Measurements from ENCODE around the gene PMEL. TPM values are rescaled to one million over a fixed set of nuclear protein-coding genes. Genes with fewer than 3 reads are reported as not detected.
A peak's percentile ranks its signal among the peaks of the same experiment; 100 is the strongest.

The PMEL gene
- total and polyA plus RNA-seq, 9 of the 15 experiments (the other 6 are each of a cell fraction or from before 2014, with no cell fraction given), result 0.36 to 2.0 (median 0.98) TPM

DNA sequence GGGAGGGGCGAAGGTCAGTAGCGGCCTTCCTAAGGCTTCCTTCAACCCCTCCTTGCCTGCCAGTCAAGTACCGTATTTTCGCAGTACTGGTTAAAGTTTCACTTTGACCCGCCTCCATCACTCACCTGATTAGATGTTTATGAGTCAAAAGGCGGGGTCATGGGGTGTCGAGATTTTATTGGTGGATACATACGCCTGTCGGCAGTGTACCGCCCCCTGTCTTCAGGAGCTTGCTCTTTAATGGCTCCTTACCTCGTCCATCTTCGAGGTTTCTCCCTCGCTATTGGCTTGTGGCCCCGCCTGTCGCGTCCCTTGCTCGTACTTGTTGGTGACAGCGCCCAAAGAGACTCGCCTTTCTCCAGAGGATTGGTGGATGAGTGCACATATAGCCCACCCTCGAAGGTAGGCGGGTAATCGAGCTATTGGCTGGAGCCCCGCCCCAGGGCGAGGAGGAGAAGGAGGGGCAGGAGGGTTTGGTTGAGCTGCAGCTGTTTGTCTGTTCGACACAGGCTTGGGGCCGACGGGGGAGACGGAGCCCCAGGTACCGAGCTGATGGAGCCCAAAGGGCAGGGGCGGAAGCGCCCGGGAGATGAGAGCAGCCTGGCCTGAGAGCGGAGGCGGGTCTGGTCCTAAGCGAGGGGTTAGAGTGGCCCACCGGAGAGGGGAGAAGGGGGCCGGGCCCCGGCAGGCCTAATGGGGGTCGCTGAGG, 7.9 kb upstream of the PMEL start, which contains the start of gene RAB5B (continued):
- TF ChIP-seq, protein P1, sequence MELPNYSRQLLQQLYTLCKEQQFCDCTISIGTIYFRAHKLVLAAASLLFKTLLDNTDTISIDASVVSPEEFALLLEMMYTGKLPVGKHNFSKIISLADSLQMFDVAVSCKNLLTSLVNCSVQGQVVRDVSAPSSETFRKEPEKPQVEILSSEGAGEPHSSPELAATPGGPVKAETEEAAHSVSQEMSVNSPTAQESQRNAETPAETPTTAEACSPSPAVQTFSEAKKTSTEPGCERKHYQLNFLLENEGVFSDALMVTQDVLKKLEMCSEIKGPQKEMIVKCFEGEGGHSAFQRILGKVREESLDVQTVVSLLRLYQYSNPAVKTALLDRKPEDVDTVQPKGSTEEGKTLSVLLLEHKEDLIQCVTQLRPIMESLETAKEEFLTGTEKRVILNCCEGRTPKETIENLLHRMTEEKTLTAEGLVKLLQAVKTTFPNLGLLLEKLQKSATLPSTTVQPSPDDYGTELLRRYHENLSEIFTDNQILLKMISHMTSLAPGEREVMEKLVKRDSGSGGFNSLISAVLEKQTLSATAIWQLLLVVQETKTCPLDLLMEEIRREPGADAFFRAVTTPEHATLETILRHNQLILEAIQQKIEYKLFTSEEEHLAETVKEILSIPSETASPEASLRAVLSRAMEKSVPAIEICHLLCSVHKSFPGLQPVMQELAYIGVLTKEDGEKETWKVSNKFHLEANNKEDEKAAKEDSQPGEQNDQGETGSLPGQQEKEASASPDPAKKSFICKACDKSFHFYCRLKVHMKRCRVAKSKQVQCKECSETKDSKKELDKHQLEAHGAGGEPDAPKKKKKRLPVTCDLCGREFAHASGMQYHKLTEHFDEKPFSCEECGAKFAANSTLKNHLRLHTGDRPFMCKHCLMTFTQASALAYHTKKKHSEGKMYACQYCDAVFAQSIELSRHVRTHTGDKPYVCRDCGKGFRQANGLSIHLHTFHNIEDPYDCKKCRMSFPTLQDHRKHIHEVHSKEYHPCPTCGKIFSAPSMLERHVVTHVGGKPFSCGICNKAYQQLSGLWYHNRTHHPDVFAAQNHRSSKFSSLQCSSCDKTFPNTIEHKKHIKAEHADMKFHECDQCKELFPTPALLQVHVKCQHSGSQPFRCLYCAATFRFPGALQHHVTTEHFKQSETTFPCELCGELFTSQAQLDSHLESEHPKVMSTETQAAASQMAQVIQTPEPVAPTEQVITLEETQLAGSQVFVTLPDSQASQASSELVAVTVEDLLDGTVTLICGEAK (IDR thresholded peaks at IDR 0.05), result 0 out of 2 replicates have a peak, but pooled peaks have one; percentile 12
- TF ChIP-seq, protein P1 (CRISPR knock-in tag; IDR thresholded peaks at IDR 0.05), result no peak
- peak; percentile 74 for TF ChIP-seq KDM5B (IDR thresholded peaks at IDR 0.05; ENCODE audit: insufficient replicate concordance, low read depth, low read length)
- TF ChIP-seq ETV5 (CRISPR knock-in tag; IDR thresholded peaks at IDR 0.05; ENCODE audit: low read depth), result no peak
- TF ChIP-seq POLR3A (IDR thresholded peaks at IDR 0.05; ENCODE audit: borderline replicate concordance, extremely low read depth, insufficient read depth, insufficient read length), result no peak
- no peak for TF ChIP-seq ESRRB (CRISPR knock-in tag; IDR thresholded peaks at IDR 0.05; ENCODE audit: borderline replicate concordance)
- TF ChIP-seq MBD2 (IDR thresholded peaks at IDR 0.05; ENCODE audit: borderline replicate concordance, low read depth), result peak; percentile 100
- TF ChIP-seq CREB1 (IDR thresholded peaks at IDR 0.05), result peak; percentile 93
- peak; percentile 98 for TF ChIP-seq CREB1 (CRISPR knock-in tag; IDR thresholded peaks at IDR 0.05)
- TF ChIP-seq OTX1 (CRISPR knock-in tag; IDR thresholded peaks at IDR 0.05), result peak; percentile 74; the same call in 1 of the 2 replicates
- TF ChIP-seq SIN3B (IDR thresholded peaks at IDR 0.05; ENCODE audit: low read depth), result no peak; the same call in 1 of the 2 replicates
- TF ChIP-seq, protein P2, sequence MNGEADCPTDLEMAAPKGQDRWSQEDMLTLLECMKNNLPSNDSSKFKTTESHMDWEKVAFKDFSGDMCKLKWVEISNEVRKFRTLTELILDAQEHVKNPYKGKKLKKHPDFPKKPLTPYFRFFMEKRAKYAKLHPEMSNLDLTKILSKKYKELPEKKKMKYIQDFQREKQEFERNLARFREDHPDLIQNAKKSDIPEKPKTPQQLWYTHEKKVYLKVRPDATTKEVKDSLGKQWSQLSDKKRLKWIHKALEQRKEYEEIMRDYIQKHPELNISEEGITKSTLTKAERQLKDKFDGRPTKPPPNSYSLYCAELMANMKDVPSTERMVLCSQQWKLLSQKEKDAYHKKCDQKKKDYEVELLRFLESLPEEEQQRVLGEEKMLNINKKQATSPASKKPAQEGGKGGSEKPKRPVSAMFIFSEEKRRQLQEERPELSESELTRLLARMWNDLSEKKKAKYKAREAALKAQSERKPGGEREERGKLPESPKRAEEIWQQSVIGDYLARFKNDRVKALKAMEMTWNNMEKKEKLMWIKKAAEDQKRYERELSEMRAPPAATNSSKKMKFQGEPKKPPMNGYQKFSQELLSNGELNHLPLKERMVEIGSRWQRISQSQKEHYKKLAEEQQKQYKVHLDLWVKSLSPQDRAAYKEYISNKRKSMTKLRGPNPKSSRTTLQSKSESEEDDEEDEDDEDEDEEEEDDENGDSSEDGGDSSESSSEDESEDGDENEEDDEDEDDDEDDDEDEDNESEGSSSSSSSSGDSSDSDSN (IDR thresholded peaks at IDR 0.05; ENCODE audit: borderline replicate concordance in 1 of 2, low read depth in 2 of 2, low read length in 2 of 2), result 0 out of 4 replicates have a peak, but pooled peaks of 1 of the 2 experiments have one; percentile 26
- TF ChIP-seq ZNF551 (CRISPR knock-in tag; IDR thresholded peaks at IDR 0.05), result no peak
- TF ChIP-seq, protein P3, sequence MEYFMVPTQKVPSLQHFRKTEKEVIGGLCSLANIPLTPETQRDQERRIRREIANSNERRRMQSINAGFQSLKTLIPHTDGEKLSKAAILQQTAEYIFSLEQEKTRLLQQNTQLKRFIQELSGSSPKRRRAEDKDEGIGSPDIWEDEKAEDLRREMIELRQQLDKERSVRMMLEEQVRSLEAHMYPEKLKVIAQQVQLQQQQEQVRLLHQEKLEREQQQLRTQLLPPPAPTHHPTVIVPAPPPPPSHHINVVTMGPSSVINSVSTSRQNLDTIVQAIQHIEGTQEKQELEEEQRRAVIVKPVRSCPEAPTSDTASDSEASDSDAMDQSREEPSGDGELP (CRISPR knock-in tag; IDR thresholded peaks at IDR 0.05; ENCODE audit: borderline replicate concordance), result peak; percentile 99
- TF ChIP-seq TRIM28 (IDR thresholded peaks at IDR 0.05), result no peak
